Esophagus squamous epithelium (tissue), 5 donors: ENCODE measurements around the gene R3HCC1L. TPM values are rescaled to one million over a fixed set of nuclear protein-coding genes. Genes with fewer than 3 reads are reported as not detected.

Experiments
- DNase-seq: peaks from one replicate; lab custom pipeline; 2025; lab: John Stamatoyannopoulos, UW
- H3K27ac ChIP-seq, 4 donors: fragments of 200-600 bp; sonication (generic); one replicate each; pipeline ENCODE4 v1.5.1; 2016 to 2019; ENCODE audit warnings: mild to moderate bottlenecking in 1 of 4
- H3K27me3 ChIP-seq, 4 donors: fragments of 200-600 bp; sonication (generic); 1 replicate in 3 of 4; 2 replicates in 1 of 4; pipeline versions ENCODE4 v1.5.1 to v1.6.0; 2017 to 2021; ENCODE audit warnings: antibody characterized with exemption in 1 of 4
- H3K36me3 ChIP-seq, 3 donors: fragments of 200-600 bp; sonication (generic); one replicate each; pipeline ENCODE4 v1.5.1; 2016 to 2019
- H3K4me1 ChIP-seq, 3 donors: fragments of 200-600 bp; sonication (generic); one replicate each; pipeline ENCODE4 v1.5.1; 2017 to 2019
- H3K4me3 ChIP-seq, 4 donors: fragments of 200-600 bp; sonication (generic); 1 replicate in 3 of 4; 2 replicates in 1 of 4; pipeline ENCODE4 v1.5.1; 2016 to 2019; ENCODE audit warnings: mild to moderate bottlenecking in 2 of 4, moderate library complexity in 1 of 4
- H3K9me3 ChIP-seq, 3 donors: fragments of 200-600 bp; sonication (generic); one replicate each; pipeline ENCODE4 v1.5.1; 2016 to 2019
- CTCF ChIP-seq, 6 experiments: fragments of 450-650 bp in 4 of 6; fragments of 200-600 bp in 2 of 6; sonication (generic) in 2 of 6; IDR thresholded peaks; one replicate each; pipeline ENCODE4 v1.5.1; 2016 to 2019; ENCODE audit warnings: antibody characterized with exemption in 6 of 6, mild to moderate bottlenecking in 4 of 6, moderate library complexity in 4 of 6
- POLR2A ChIP-seq, 4 donors: fragments of 450-650 bp; IDR thresholded peaks; one replicate each; pipeline ENCODE4 v1.6.1; 2017; ENCODE audit warnings: antibody characterized with exemption in 4 of 4, mild to moderate bottlenecking in 4 of 4, moderate library complexity in 3 of 4
- WGBS, 2 donors: methylation state at CpG; one replicate each; pipeline ENCODE4 v1.1.5; 2018; 5-methylcytosine and 5-hydroxymethylcytosine counted together
- intact Hi-C: fragments of 100-400 bp; cut with DNase I; formaldehyde crosslinking; loops from one replicate; pipeline ENCODE4 v1.15.0; 2022
- total RNA-seq, 4 donors: library from RNA; depleted of rRNA; stranded (reverse); fragments of >200 nt; gene quantifications; one replicate each; pipeline ENCODE4 v1.1.0, GENCODE V29; 2016
- donor health status: DM: yes; HTN: yes; CAD: no.

The R3HCC1L gene
- total RNA-seq, 4 donors from 2014 or later = 5.5 to 12.5 (median 10.1) TPM

GRCh38 chr10:98231417-98231816, 97.0 kb downstream of the R3HCC1L start:
- 94 to 95% methylated on average over 4 of the region's 4 CpGs for WGBS, 2 donors
- intact Hi-C loops = no loop called here
- peaks cover 0 to 3% (median 0%) of the 10 kb centered on the region in 3 donors for H3K9me3 ChIP-seq
- no peak overlapping the region for H3K27ac ChIP-seq
- H3K4me3 ChIP-seq = no peak overlapping the region
- H3K27me3 ChIP-seq = no peaks in the 10 kb centered on the region
- no peak for DNase-seq
- H3K4me1 ChIP-seq = peaks cover 0 to 13% (median 0%) of the 10 kb centered on the region in 3 donors
- H3K36me3 ChIP-seq = peaks cover 0 to 42% (median 3%) of the 10 kb centered on the region in 3 donors
- TF ChIP-seq POLR2A (IDR thresholded peaks at IDR 0.05) (no peak), CTCF (IDR thresholded peaks at IDR 0.05) (no peak)

GRCh38 chr10:98235846-98236245, 101.4 kb downstream of the R3HCC1L start:
- no peak for TF ChIP-seq POLR2A (IDR thresholded peaks at IDR 0.05)
- no peak for TF ChIP-seq CTCF (IDR thresholded peaks at IDR 0.05)
- no peak overlapping the region for H3K27ac ChIP-seq

GRCh38 chr10:98236862-98237261, 102.4 kb downstream of the R3HCC1L start:
- H3K27ac ChIP-seq = no peak overlapping the region
- no peaks in the 10 kb centered on the region for H3K27me3 ChIP-seq
- no peak overlapping the region for H3K4me3 ChIP-seq
- 87 to 92% methylated on average over 5 of the region's 5 CpGs for WGBS, 2 donors
- peaks cover 0 to 87% (median 18%) of the 10 kb centered on the region in 3 donors for H3K36me3 ChIP-seq
- DNase-seq = no peak
- no peaks in the 10 kb centered on the region for H3K9me3 ChIP-seq
- TF ChIP-seq CTCF (IDR thresholded peaks at IDR 0.05) = no peak
- no peak for TF ChIP-seq POLR2A (IDR thresholded peaks at IDR 0.05)
- peaks cover 0 to 13% (median 0%) of the 10 kb centered on the region in 3 donors for H3K4me1 ChIP-seq
- intact Hi-C loops = no loop called here

More at GRCh38 chr10:98235846-98236245, 101.4 kb downstream of the R3HCC1L start:
- H3K9me3 ChIP-seq = no peaks in the 10 kb centered on the region
- no peak for DNase-seq
- no peak overlapping the region for H3K4me3 ChIP-seq
- H3K27me3 ChIP-seq = no peaks in the 10 kb centered on the region
- WGBS, 2 donors = 25 to 50% methylated on average over 4 of the region's 5 CpGs
- peaks cover 0 to 86% (median 18%) of the 10 kb centered on the region in 3 donors for H3K36me3 ChIP-seq
- intact Hi-C loops = no loop called here
- H3K4me1 ChIP-seq = peaks cover 0 to 13% (median 0%) of the 10 kb centered on the region in 3 donors

- 90 to 96% methylated on average over 1 of the region's 1 CpG for WGBS, 2 donors
- Histone ChIP-seq H3K27ac (no peak overlapping the region), H3K4me1 (peaks cover 0 to 13% (median 0%) of the 10 kb centered on the region in 3 donors), H3K4me3 (no peak overlapping the region), H3K27me3 (no peaks in the 10 kb centered on the region), H3K9me3 (no peaks in the 10 kb centered on the region), H3K36me3 (peaks cover 0 to 95% (median 18%) of the 10 kb centered on the region in 3 donors)
- intact Hi-C loops = no loop called here
- DNase-seq = no peak
- no peak for TF ChIP-seq POLR2A (IDR thresholded peaks at IDR 0.05)
- TF ChIP-seq CTCF (IDR thresholded peaks at IDR 0.05) = no peak
These were observed 103.9 kb downstream of the R3HCC1L start for GRCh38 chr10:98238391-98238790.

- Histone ChIP-seq H3K9me3 (no peaks in the 10 kb centered on the region), H3K27me3 (no peaks in the 10 kb centered on the region), H3K27ac (no peak overlapping the region), H3K4me3 (no peak overlapping the region), H3K4me1 (peaks cover 0 to 15% (median 0%) of the 10 kb centered on the region in 3 donors), H3K36me3 (peaks cover 0 to 98% (median 26%) of the 10 kb centered on the region in 3 donors)
- no peak for TF ChIP-seq POLR2A (IDR thresholded peaks at IDR 0.05)
- TF ChIP-seq CTCF (IDR thresholded peaks at IDR 0.05) = no peak
- intact Hi-C loops = no loop called here
- 88 to 90% methylated on average over 3 of the region's 3 CpGs for WGBS, 2 donors
- DNase-seq = no peak
These were observed 106.1 kb downstream of the R3HCC1L start for GRCh38 chr10:98240524-98240923.
